GM19099 (cell line): Measurements from ENCODE around the gene ERI2.

Experiments used
- POLR2A ChIP-seq: IDR thresholded peaks from 3 replicates; pipeline ENCODE4 v1.6.1; 2011; ENCODE audit warnings: low read depth; ENCODE audit not compliant: insufficient read length; ENCODE audit errors: extremely low read depth

Gene ERI2

DNA sequence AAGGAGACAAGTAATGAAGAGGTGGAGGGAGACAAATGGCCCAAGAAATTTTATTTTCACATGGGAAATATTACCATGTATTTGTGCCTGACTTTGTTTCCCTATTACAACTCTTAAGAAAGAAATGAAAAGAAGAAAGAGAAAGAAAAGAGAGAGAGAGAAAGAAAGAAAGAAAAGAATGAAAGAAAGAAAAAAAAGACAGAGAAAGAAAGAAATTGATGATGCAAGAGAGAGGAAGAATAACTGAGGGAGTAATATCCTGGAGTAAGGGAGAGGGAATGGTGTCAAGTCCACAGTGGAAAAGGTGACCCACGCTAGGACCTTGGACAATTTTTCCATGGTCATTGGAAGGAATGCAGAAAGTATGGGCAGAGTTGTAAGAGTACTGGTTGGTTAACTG is 52.5 kb downstream of the ERI2 start:
- no peak for TF ChIP-seq POLR2A

DNA sequence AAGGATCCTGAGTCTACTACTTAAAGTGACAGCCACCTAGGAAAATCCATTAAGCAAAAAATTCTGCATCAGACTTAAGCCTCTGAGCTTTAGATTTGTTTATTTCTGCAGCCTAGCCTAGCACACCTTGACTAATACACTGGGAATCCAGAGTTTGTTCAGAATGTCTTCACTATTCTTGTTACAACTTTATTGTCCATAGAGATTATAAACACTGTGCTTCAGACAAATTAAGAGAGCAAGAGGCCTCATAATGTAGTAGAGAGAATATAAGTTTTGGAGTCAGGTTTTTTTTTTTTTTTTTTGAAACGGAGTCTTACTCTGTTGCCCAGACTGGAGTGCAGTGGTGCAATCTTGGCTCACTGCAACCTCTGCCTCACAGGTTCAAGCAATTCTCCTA is 55.7 kb downstream of the ERI2 start:
- no peak for TF ChIP-seq POLR2A

- TF ChIP-seq POLR2A = no peak
Observed at GRCh38 chr16:20749474-20749873, 56.8 kb downstream of the ERI2 start.

- TF ChIP-seq POLR2A = no peak
Observed at GRCh38 chr16:20747030-20747816, 59.0 kb downstream of the ERI2 start.

GRCh38 chr16:20746461-20746860 is 59.8 kb downstream of the ERI2 start:
- no peak for TF ChIP-seq POLR2A
